ENCODE measurements around the gene NANOS2. TPM values are rescaled to one million over a fixed set of nuclear protein-coding genes. Genes with fewer than 3 reads are reported as not detected.

Gene NANOS2
- total RNA-seq, 1 donor from 2014 or later = not detected

DNA sequence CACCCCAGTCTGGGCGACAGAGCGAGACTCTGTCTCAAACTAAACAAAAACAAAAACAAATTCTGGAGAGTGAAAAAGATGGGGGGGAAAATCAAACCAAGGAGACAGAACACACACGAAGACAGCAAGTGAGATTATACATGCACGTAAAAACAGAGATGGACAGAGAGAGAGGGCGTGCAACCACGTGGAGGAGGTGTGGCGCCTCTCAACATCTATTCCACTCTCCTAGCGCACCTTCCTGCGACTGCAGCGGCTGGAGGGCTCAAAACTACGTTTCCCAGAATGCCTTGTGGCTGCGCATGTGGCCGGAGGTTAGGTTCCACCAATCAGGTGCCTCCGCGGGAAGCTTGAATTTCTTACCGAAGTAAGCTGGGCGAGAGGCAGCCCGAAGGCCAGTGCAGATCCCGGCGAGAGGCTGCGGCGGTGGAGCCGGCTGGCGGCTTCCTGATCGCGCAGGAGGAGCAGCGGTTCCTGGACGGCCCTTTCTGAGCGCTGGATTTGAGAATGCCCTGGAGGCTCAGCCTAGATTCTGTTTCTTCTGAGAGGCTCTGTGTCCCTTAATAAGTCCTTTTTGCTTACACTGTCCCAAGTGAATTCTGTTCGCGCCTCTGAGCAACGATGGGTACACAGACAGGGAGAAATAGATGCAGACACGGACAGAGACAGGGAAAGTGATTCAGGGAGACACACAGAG lies 13.1 kb upstream of the NANOS2 start:
- TF ChIP-seq, protein P1, sequence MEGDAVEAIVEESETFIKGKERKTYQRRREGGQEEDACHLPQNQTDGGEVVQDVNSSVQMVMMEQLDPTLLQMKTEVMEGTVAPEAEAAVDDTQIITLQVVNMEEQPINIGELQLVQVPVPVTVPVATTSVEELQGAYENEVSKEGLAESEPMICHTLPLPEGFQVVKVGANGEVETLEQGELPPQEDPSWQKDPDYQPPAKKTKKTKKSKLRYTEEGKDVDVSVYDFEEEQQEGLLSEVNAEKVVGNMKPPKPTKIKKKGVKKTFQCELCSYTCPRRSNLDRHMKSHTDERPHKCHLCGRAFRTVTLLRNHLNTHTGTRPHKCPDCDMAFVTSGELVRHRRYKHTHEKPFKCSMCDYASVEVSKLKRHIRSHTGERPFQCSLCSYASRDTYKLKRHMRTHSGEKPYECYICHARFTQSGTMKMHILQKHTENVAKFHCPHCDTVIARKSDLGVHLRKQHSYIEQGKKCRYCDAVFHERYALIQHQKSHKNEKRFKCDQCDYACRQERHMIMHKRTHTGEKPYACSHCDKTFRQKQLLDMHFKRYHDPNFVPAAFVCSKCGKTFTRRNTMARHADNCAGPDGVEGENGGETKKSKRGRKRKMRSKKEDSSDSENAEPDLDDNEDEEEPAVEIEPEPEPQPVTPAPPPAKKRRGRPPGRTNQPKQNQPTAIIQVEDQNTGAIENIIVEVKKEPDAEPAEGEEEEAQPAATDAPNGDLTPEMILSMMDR (conservative IDR thresholded peaks at IDR 0.05) = peak; percentile 27
- Mint-ChIP-seq H3K27ac (ENCODE audit: unreplicated experiment) (peak overlapping the region; percentile 2), H3K36me3 (ENCODE audit: low read depth) (no peaks in the 10 kb centered on the region), H3K4me1 (peaks cover 14% of the 10 kb centered on the region), H3K27me3 (ENCODE audit: low read depth) (peaks cover 34% of the 10 kb centered on the region), H3K4me3 (peak overlapping the region; percentile 9), H3K9me3 (no peaks in the 10 kb centered on the region)
- peak; percentile 87 for DNase-seq (ENCODE audit: low read depth, low spot score)

DNA sequence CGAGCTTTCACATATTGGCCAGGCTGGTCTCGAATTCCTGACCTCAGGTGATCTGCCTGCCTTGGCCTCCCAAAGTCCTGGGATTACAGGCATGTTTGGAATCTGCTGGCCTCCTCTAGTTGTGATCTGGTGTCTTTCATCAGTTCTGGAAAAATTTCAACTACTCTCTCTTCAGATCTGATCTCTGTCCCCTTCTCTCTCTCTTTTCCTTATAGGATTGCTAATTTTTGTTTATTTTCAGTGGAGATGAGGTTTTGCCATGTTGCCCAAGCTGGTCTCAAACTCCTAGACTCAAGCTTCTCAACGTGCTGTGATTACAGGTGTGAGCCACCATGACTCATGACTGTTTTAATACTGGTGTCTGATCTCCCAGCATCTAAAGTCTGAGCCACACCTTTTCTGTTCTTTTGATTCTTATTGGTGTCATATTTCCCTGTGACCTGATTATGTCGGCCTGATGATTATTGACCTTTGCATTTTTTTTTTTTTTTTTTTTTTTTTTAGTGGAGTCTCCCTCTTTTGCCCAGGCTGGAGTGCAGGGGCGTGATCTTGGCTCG lies 10.4 kb upstream of the NANOS2 start:
- peaks cover 16% of the 10 kb centered on the region for H3K27me3 Mint-ChIP-seq (ENCODE audit: low read depth)
- H3K9me3 Mint-ChIP-seq = no peaks in the 10 kb centered on the region
- no peak for DNase-seq (ENCODE audit: low read depth, low spot score)
- H3K27ac Mint-ChIP-seq (ENCODE audit: unreplicated experiment) = no peak overlapping the region
- TF ChIP-seq, protein P1 (conservative IDR thresholded peaks at IDR 0.05) = no peak
- peaks cover 26% of the 10 kb centered on the region for H3K4me1 Mint-ChIP-seq
- H3K4me3 Mint-ChIP-seq = no peak overlapping the region
- no peaks in the 10 kb centered on the region for H3K36me3 Mint-ChIP-seq (ENCODE audit: low read depth)

DNA sequence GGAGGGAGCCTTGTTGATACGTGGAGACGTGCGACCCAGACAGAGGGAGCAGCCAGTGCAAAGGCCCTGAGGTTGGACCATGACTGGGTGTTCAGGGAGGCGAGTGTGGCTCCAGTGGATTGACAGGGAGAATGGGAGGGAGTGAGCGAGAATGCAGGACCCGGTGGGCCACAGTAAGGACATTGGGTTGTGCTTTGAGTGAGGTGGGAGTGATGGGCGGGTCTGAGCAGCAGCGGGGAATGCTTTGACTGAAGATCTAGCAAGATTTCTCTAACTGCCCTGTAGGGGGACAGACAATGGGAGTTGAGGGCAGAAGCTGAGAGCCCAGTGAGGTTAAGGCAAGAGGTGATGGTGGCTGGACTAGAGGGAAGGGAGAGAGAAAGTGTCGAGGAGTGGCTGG lies 7.7 kb upstream of the NANOS2 start:
- DNase-seq (ENCODE audit: low read depth, low spot score) = no peak
- H3K27ac Mint-ChIP-seq (ENCODE audit: unreplicated experiment) = no peak overlapping the region
- H3K9me3 Mint-ChIP-seq = no peaks in the 10 kb centered on the region
- peaks cover 8% of the 10 kb centered on the region for H3K27me3 Mint-ChIP-seq (ENCODE audit: low read depth)
- H3K4me1 Mint-ChIP-seq = peaks cover 28% of the 10 kb centered on the region
- no peaks in the 10 kb centered on the region for H3K36me3 Mint-ChIP-seq (ENCODE audit: low read depth)
- TF ChIP-seq, protein P1 (conservative IDR thresholded peaks at IDR 0.05) = peak; percentile 47
- H3K4me3 Mint-ChIP-seq = no peak overlapping the region

DNA sequence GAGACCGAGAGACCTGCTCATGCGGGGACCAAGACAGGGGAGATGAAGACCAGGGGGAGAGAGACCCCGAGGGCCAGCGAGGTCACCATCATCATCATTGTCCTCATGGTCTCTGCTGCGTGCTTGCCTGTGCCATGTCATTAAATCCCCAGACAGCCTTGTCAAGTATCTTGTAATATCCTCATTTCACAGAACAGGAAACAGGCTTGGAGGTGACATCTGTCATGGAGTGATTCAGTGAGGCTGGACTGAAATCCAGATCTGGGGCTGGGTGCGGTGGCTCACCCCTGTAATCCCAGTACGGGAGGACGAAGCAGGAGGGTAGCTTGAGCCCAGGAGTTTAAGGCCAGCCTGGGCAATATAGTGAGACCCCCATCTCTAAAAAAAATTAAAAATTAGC lies 5.9 kb upstream of the NANOS2 start:
- Mint-ChIP-seq H3K36me3 (ENCODE audit: low read depth) (no peaks in the 10 kb centered on the region), H3K4me3 (no peak overlapping the region), H3K27me3 (ENCODE audit: low read depth) (peaks cover 6% of the 10 kb centered on the region), H3K27ac (ENCODE audit: unreplicated experiment) (no peak overlapping the region), H3K9me3 (no peaks in the 10 kb centered on the region), H3K4me1 (peaks cover 28% of the 10 kb centered on the region)
- TF ChIP-seq, protein P1 (conservative IDR thresholded peaks at IDR 0.05) = no peak
- DNase-seq (ENCODE audit: low read depth, low spot score) = no peak

DNA sequence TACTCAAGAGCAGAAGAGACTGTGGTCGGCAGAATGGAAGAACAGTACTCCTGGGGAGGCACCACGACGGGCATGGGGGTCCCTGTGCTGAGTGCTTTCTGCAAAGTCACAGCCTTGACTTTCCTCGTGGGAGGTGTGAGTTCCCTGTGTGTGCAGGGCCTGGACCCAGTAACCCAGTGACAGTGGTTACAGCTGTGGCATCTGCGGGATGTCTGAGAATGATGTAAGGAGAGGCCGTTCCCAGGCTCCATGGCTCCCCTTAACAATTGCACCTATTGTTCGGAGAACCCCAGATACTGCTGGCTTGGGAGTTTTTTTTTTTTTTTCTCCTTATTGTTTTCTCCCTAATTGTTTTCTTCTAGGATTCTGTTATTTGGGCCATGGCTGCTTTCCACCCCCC lies 5.1 kb upstream of the NANOS2 start:
- H3K36me3 Mint-ChIP-seq (ENCODE audit: low read depth) = no peaks in the 10 kb centered on the region
- H3K4me1 Mint-ChIP-seq = peaks cover 28% of the 10 kb centered on the region
- no peak overlapping the region for H3K27ac Mint-ChIP-seq (ENCODE audit: unreplicated experiment)
- peak overlapping the region; percentile 12 for H3K4me3 Mint-ChIP-seq
- DNase-seq (ENCODE audit: low read depth, low spot score) = no peak
- H3K27me3 Mint-ChIP-seq (ENCODE audit: low read depth) = peaks cover 6% of the 10 kb centered on the region
- no peaks in the 10 kb centered on the region for H3K9me3 Mint-ChIP-seq
- TF ChIP-seq, protein P1 (conservative IDR thresholded peaks at IDR 0.05) = no peak

All from neural crest cell (in vitro differentiated cells).